GM21737 (cell line): Measurements from ENCODE around the gene GULP1.

ENCODE experiments used
- ATAC-seq: cut with Tn5 transposase; IDR thresholded peaks from one replicate; pipeline ENCODE4 v1.9.1; 2021; ENCODE audit warnings: mild to moderate bottlenecking, moderate library complexity; ENCODE audit not compliant: unreplicated experiment

GULP1 gene

GRCh38 chr2:188322569-188323551 lies 31.2 kb downstream of the GULP1 start:
- ATAC-seq: no peak

- no peak for ATAC-seq
Measured at GRCh38 chr2:188324067-188324466, 32.4 kb downstream of the GULP1 start.

- no peak for ATAC-seq
Measured at GRCh38 chr2:188326290-188326668, 34.6 kb downstream of the GULP1 start.

- ATAC-seq: no peak
Measured at GRCh38 chr2:188326669-188327301, 35.1 kb downstream of the GULP1 start.

GRCh38 chr2:188327518-188328213 lies 36.0 kb downstream of the GULP1 start:
- no peak for ATAC-seq

GRCh38 chr2:188328419-188328818 lies 36.7 kb downstream of the GULP1 start:
- ATAC-seq: no peak

- no peak for ATAC-seq
Measured at GRCh38 chr2:188330316-188331053, 38.8 kb downstream of the GULP1 start.

- no peak for ATAC-seq
Measured at GRCh38 chr2:188332619-188333018, 40.9 kb downstream of the GULP1 start.

GRCh38 chr2:188333751-188334524 lies 42.3 kb downstream of the GULP1 start:
- no peak for ATAC-seq

- no peak for ATAC-seq
Measured at GRCh38 chr2:188338463-188338862, 46.8 kb downstream of the GULP1 start.

- ATAC-seq: no peak
Measured at GRCh38 chr2:188340257-188340656, 48.6 kb downstream of the GULP1 start.

GRCh38 chr2:188345020-188345419 lies 53.3 kb downstream of the GULP1 start:
- ATAC-seq: no peak

- no peak for ATAC-seq
Measured at GRCh38 chr2:188345426-188345825, 53.8 kb downstream of the GULP1 start.

GRCh38 chr2:188345831-188346458 lies 54.3 kb downstream of the GULP1 start:
- ATAC-seq: no peak

GRCh38 chr2:188349019-188349418 lies 57.3 kb downstream of the GULP1 start:
- no peak for ATAC-seq

GRCh38 chr2:188353282-188353681 lies 61.6 kb downstream of the GULP1 start:
- no peak for ATAC-seq

- ATAC-seq: no peak
Measured at GRCh38 chr2:188360485-188361263, 69.0 kb downstream of the GULP1 start.

- no peak for ATAC-seq
Measured at GRCh38 chr2:188364033-188364630, 72.5 kb downstream of the GULP1 start.
